Panc1 (cell line): Measurements from ENCODE around the gene MGMT. TPM values are rescaled to one million over a fixed set of nuclear protein-coding genes. Genes with fewer than 3 reads are reported as not detected.

Experiments
- ATAC-seq: fragments of 200-7000 bp; cut with Tn5 transposase; 2 replicates; pipeline ENCODE4 v1.9.1; 2020; ENCODE audit warnings: mild to moderate bottlenecking, moderate library complexity
- BruUV-seq: library from RNA; stranded (reverse); fragments of 400-500 nt; replicated peaks from 2 replicates; lab custom pipeline; 2021; lab: Mats Ljungman, UMichigan
- CTCF ChIA-PET: fragments of 300-600 bp; sonication (Branson Sonifier 250); formaldehyde crosslinking; loops from one replicate; lab custom pipeline; 2022; ENCODE audit warnings: antibody characterized with exemption; lab: Charles Lee
- POLR2A ChIA-PET: fragments of 300-600 bp; sonication (Branson Sonifier 250); formaldehyde crosslinking; loops from one replicate; lab custom pipeline; 2022; ENCODE audit warnings: antibody characterized with exemption; lab: Charles Lee
- DNase-seq: peaks from one replicate; pipeline ENCODE4 v3.0.0-alpha.2; 2010; ENCODE audit warnings: low read depth, low spot score
- H3K27ac ChIP-seq: 2 replicates; pipeline ENCODE4 v1.5.1; 2011; ENCODE audit warnings: mild to moderate bottlenecking, low read length, inconsistent platforms
- H3K27me3 ChIP-seq: fragments of 200-500 bp; sonication (Bioruptor generic); 2 replicates; pipeline ENCODE4 v1.6.0; 2014; ENCODE audit warnings: low read length, inconsistent platforms; ENCODE audit not compliant: control insufficient read depth, insufficient read depth
- H3K36me3 ChIP-seq: fragments of 200-500 bp; sonication (Bioruptor generic); 2 replicates; pipeline ENCODE4 v1.5.1; 2014; ENCODE audit warnings: inconsistent platforms, mild to moderate bottlenecking, low read length, moderate library complexity; ENCODE audit not compliant: control insufficient read depth, insufficient read depth
- H3K4me1 ChIP-seq: 2 replicates; pipeline ENCODE4 v1.5.1; 2011; ENCODE audit warnings: inconsistent platforms, mild to moderate bottlenecking, low read length, moderate library complexity; ENCODE audit not compliant: control insufficient read depth, insufficient read depth
- H3K4me3 ChIP-seq, 2 experiments: 2 replicates each; pipeline ENCODE4 v1.5.1; 2011 to 2012; ENCODE audit warnings: low read depth in 2 of 2, low read length in 2 of 2, mild to moderate bottlenecking in 2 of 2, inconsistent platforms in 1 of 2, moderate library complexity in 1 of 2
- H3K9me3 ChIP-seq: fragments of 200-500 bp; sonication (Bioruptor generic); 2 replicates; pipeline ENCODE4 v1.5.1; 2014; ENCODE audit warnings: low read depth, mild to moderate bottlenecking, inconsistent platforms, low read length, moderate library complexity; ENCODE audit not compliant: control insufficient read depth, insufficient read depth
- CTCF ChIP-seq: fragments of 450-650 bp; IDR thresholded peaks from 2 replicates; pipeline ENCODE4 v1.5.1; 2017; ENCODE audit warnings: mild to moderate bottlenecking
- POLR2AphosphoS5 ChIP-seq: IDR thresholded peaks from 2 replicates; pipeline ENCODE4 v1.6.1; 2012; ENCODE audit warnings: mild to moderate bottlenecking, low read depth, low read length, moderate library complexity
- REST ChIP-seq, 2 experiments: IDR thresholded peaks; 2 replicates each; pipeline ENCODE4 v1.6.1; 2011 to 2012; ENCODE audit warnings: low read depth in 2 of 2, control low read depth in 1 of 2, low read length in 1 of 2, mild to moderate bottlenecking in 1 of 2, moderate library complexity in 1 of 2; ENCODE audit not compliant: insufficient read depth in 1 of 2
- SIN3A ChIP-seq: IDR thresholded peaks from 2 replicates; pipeline ENCODE4 v1.6.1; 2012; ENCODE audit warnings: low read depth, mild to moderate bottlenecking, low read length, moderate library complexity, borderline replicate concordance; ENCODE audit not compliant: insufficient read depth
- TCF7L2 ChIP-seq: IDR thresholded peaks from 2 replicates; pipeline ENCODE4 v1.6.1; 2011; ENCODE audit warnings: mild to moderate bottlenecking, low read depth, low read length, inconsistent platforms
- in situ Hi-C: cut with HindIII; loops from 2 replicates; pipeline ENCODE4 v1.10.0; 2016; ENCODE audit warnings: low sequenced_read_pairs, low pct_unique_long_range_greater_than_20kb
- intact Hi-C: fragments of 100-400 bp; cut with micrococcal nuclease; formaldehyde crosslinking; loops from one replicate; pipeline ENCODE4 v1.10.0; 2022; ENCODE audit not compliant: unreplicated experiment
- total RNA-seq: library from RNA; stranded (reverse); gene quantifications from one replicate; pipeline ENCODE4 v1.2.1, GENCODE V29; 2021; ENCODE audit not compliant: unreplicated experiment

The MGMT gene
- total RNA-seq, 1 experiment from 2014 or later: 27.3 TPM

GRCh38 chr10:129743738-129744133, 276.7 kb downstream of the MGMT start:
- Histone ChIP-seq H3K9me3 (peaks cover 9% of the 10 kb centered on the region; the same call in 1 of the 2 replicates), H3K36me3 (no peaks in the 10 kb centered on the region), H3K27ac (no peak overlapping the region), H3K4me1 (no peaks in the 10 kb centered on the region), H3K4me3 (no peak overlapping the region), H3K27me3 (no peaks in the 10 kb centered on the region)
- ATAC-seq (no peak), DNase-seq (no peak)
- BruUV-seq: no TSS peak
- TF ChIP-seq SIN3A (no peak), CTCF (no peak), TCF7L2 (no peak), REST (IDR thresholded peaks at IDR 0.05; ENCODE audit: insufficient read depth in 1 of 2, low read depth in 2 of 2, low read length in 1 of 2) (no peak), POLR2AphosphoS5 (no peak)
- intact Hi-C loops: no loop called here
- POLR2A ChIA-PET: interaction anchor here (0.6 kb wide), 1 partner anchor 366 kb away, joined by 3 read pairs; no protein-coding TSS in a partner anchor
- in situ Hi-C loops: no loop called here
- CTCF ChIA-PET: no interaction called here

GRCh38 chr10:129744134-129745111, 277.4 kb downstream of the MGMT start:
- no peak overlapping the region for H3K4me3 ChIP-seq
- ATAC-seq (no peak), DNase-seq (no peak)
- H3K4me1 ChIP-seq: no peaks in the 10 kb centered on the region
- no TSS peak for BruUV-seq
- intact Hi-C loops (no loop called here), in situ Hi-C loops (no loop called here)
- no peak overlapping the region for H3K27ac ChIP-seq
- CTCF ChIA-PET: no interaction called here
- no peaks in the 10 kb centered on the region for H3K36me3 ChIP-seq
- TF ChIP-seq TCF7L2: no peak
- no peak for TF ChIP-seq REST (IDR thresholded peaks at IDR 0.05; ENCODE audit: insufficient read depth in 1 of 2, low read depth in 2 of 2, low read length in 1 of 2)
- no peak for TF ChIP-seq SIN3A
- TF ChIP-seq CTCF: no peak
- no peak for TF ChIP-seq POLR2AphosphoS5
- H3K9me3 ChIP-seq: peaks cover 9% of the 10 kb centered on the region; the same call in 1 of the 2 replicates
- POLR2A ChIA-PET: no interaction called here
- H3K27me3 ChIP-seq: no peaks in the 10 kb centered on the region
